ENCODE results near the gene LEPROT.

LEPROT gene

GRCh38 chr1:65483993-65484754 is 63.7 kb downstream of the LEPROT start:
- in situ Hi-C loops (cut with HindIII; ENCODE audit: low sequenced_read_pairs), result no loop called here
- TF ChIP-seq CTCF (IDR thresholded peaks at IDR 0.05; ENCODE audit: low read depth, low read length), result no peak
- no peak for DNase-seq (ENCODE audit: low read depth, low spot score)
- no peak overlapping the region for H3K4me3 ChIP-seq (ENCODE audit: low read depth, low read length)

Measured in astrocyte of the spinal cord (primary cell).